Natural killer cell (primary cell): ENCODE results near the gene TMEM121B. TPM values are rescaled to one million over a fixed set of nuclear protein-coding genes. Genes with fewer than 3 reads are reported as not detected.

ENCODE experiments used
- ATAC-seq, 3 donors: fragments of 150-1000 bp in 2 of 3; fragments of 200-7000 bp in 1 of 3; cut with Tn5 transposase; 1 replicate in 1 of 3; 2 replicates in 2 of 3; pipeline ENCODE4 v1.10.0; 2021; ENCODE audit warnings: mild to moderate bottlenecking in 2 of 3, moderate library complexity in 2 of 3
- DNase-seq, 2 donors: peaks; one replicate each; pipeline versions ENCODE4 v3.0.0 to v3.0.0-alpha.2; 2013 to 2021; ENCODE audit warnings: mixed read lengths in 1 of 2
- H3K27ac ChIP-seq: one replicate; pipeline ENCODE4 v1.5.1; 2013; ENCODE audit warnings: mild to moderate bottlenecking, low read length
- H3K27me3 ChIP-seq: one replicate; pipeline ENCODE4 v1.6.1; 2013; ENCODE audit warnings: low read length; ENCODE audit not compliant: control insufficient read depth, insufficient read depth
- H3K36me3 ChIP-seq: one replicate; pipeline ENCODE4 v1.6.1; 2013; ENCODE audit warnings: low read length; ENCODE audit not compliant: control insufficient read depth, insufficient read depth
- H3K4me1 ChIP-seq: one replicate; pipeline ENCODE4 v1.6.1; 2013; ENCODE audit warnings: low read length; ENCODE audit not compliant: control insufficient read depth, insufficient read depth
- H3K4me3 ChIP-seq: one replicate; pipeline ENCODE4 v1.5.1; 2013; ENCODE audit warnings: low read length
- H3K9me3 ChIP-seq: one replicate; pipeline ENCODE4 v1.6.1; 2013; ENCODE audit warnings: low read length; ENCODE audit not compliant: control insufficient read depth, insufficient read depth
- H3K27ac Mint-ChIP-seq, 2 donors: one replicate each; pipeline ENCODE4 v1.8.0; 2022; ENCODE audit warnings: mild to moderate bottlenecking in 2 of 2, mixed read lengths in 2 of 2, moderate library complexity in 1 of 2
- H3K27me3 Mint-ChIP-seq, 2 donors: one replicate each; pipeline ENCODE4 v1.8.0; 2022; ENCODE audit warnings: low read depth in 2 of 2, mixed read lengths in 2 of 2
- H3K36me3 Mint-ChIP-seq: one replicate; pipeline ENCODE4 v1.8.0; 2022; ENCODE audit warnings: mixed read lengths
- H3K4me1 Mint-ChIP-seq, 2 donors: one replicate each; pipeline ENCODE4 v1.8.0; 2022; ENCODE audit warnings: mixed read lengths in 2 of 2
- H3K4me3 Mint-ChIP-seq: one replicate; pipeline ENCODE4 v1.8.0; 2022; ENCODE audit warnings: mild to moderate bottlenecking, moderate library complexity, mixed read lengths
- H3K9me3 Mint-ChIP-seq, 2 donors: one replicate each; pipeline ENCODE4 v1.8.0; 2022; ENCODE audit warnings: mixed read lengths in 2 of 2
- WGBS: methylation state at CpG from one replicate; pipeline ENCODE4 v1.1.7; 2013; ENCODE audit warnings: missing lambda C conversion rate; ENCODE audit not compliant: insufficient coverage; 5-methylcytosine and 5-hydroxymethylcytosine counted together
- intact Hi-C: fragments of 100-400 bp; cut with micrococcal nuclease; formaldehyde crosslinking; loops from one replicate; pipeline ENCODE4 v1.14.2; 2022
- total RNA-seq, 4 donors: library from RNA; stranded (reverse); fragments of 120-200 nt in 1 of 4; gene quantifications; one replicate each; pipeline versions ENCODE4 v1.2.3 to v1.2.4, GENCODE V29; 2013 to 2022
- TF ChIP-seq, protein P1 (sequence below): fragments of 200-600 bp; IDR thresholded peaks from one replicate; pipeline ENCODE4 v1.8.0; 2022; ENCODE audit warnings: antibody characterized with exemption

The TMEM121B gene
- total RNA-seq, 3 donors from 2014 or later (not counting 1 experiment from before 2014, with no cell fraction given) = 0.18 to 0.35 TPM; not detected in 1

GRCh38 chr22:17143101-17143500 is 21.9 kb upstream of the TMEM121B start:
- Mint-ChIP-seq H3K4me3 (no peak overlapping the region), H3K27ac (no peak overlapping the region), H3K36me3 (no peaks in the 10 kb centered on the region), H3K4me1 (peaks cover 0 to 5% of the 10 kb centered on the region in 2 donors), H3K27me3 (no peaks in the 10 kb centered on the region), H3K9me3 (no peaks in the 10 kb centered on the region)
- no peak for ATAC-seq
- Histone ChIP-seq H3K27ac (no peak overlapping the region), H3K36me3 (peaks cover 43% of the 10 kb centered on the region), H3K27me3 (no peaks in the 10 kb centered on the region), H3K4me1 (no peaks in the 10 kb centered on the region), H3K9me3 (no peaks in the 10 kb centered on the region), H3K4me3 (no peak overlapping the region)
- TF ChIP-seq, protein P1, sequence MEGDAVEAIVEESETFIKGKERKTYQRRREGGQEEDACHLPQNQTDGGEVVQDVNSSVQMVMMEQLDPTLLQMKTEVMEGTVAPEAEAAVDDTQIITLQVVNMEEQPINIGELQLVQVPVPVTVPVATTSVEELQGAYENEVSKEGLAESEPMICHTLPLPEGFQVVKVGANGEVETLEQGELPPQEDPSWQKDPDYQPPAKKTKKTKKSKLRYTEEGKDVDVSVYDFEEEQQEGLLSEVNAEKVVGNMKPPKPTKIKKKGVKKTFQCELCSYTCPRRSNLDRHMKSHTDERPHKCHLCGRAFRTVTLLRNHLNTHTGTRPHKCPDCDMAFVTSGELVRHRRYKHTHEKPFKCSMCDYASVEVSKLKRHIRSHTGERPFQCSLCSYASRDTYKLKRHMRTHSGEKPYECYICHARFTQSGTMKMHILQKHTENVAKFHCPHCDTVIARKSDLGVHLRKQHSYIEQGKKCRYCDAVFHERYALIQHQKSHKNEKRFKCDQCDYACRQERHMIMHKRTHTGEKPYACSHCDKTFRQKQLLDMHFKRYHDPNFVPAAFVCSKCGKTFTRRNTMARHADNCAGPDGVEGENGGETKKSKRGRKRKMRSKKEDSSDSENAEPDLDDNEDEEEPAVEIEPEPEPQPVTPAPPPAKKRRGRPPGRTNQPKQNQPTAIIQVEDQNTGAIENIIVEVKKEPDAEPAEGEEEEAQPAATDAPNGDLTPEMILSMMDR = no peak
- DNase-seq = no peak
- WGBS = 98% methylated on average over 8 of the region's 9 CpGs
- intact Hi-C loops = no loop called here

DNA sequence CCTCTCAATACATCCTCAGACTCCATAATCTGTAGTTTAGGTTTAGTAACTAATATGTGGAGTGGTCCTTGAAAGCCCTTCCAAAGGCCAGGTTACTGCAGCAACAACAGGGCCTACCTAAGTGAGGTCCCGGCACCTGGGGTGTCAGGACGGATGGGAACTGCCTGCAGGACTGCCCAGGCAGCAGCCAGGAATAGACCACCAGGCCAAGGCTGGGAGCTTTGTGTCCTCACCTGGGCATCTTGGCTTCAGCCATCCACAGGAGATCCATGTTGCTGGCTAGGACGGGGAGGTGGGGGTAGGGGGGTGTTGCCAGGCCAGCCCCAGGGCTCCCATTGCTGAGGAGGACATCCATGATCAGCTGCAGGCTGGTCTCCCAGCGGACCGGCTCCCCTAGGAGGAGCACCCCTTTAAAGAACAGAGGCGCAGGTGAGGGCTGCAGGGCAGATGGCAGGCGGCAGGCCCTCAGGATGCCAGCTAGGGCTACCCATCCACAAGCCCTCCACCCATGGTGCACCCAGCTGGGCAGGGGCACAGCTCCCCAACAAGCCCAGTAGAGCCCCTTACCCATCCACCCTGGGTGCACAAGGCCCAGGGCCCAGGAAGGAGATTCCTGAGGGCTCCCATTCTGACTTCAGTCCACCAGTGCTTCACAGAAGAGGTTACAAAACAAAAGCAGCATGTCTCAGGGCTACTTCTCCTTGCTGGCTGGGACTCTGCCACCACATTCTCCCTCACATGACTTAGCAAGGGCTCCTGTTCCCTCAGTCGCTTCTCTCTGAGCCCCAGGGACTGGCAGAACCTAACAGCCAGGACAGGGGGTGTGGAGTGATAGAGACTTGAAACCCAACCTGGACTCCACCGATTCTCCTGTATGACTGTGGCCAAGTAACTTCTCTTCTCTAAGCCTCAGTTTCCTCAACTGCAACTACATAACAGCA is 19.9 kb upstream of the TMEM121B start:
- Mint-ChIP-seq H3K36me3 (no peaks in the 10 kb centered on the region), H3K4me3 (no peak overlapping the region), H3K4me1 (no peaks in the 10 kb centered on the region), H3K9me3 (no peaks in the 10 kb centered on the region), H3K27ac (no peak overlapping the region), H3K27me3 (no peaks in the 10 kb centered on the region)
- Histone ChIP-seq H3K4me3 (no peak overlapping the region), H3K36me3 (peaks cover 36% of the 10 kb centered on the region), H3K27ac (no peak overlapping the region), H3K4me1 (no peaks in the 10 kb centered on the region), H3K9me3 (no peaks in the 10 kb centered on the region), H3K27me3 (no peaks in the 10 kb centered on the region)
- intact Hi-C loops = no loop called here
- WGBS = 96% methylated on average over 9 of the region's 9 CpGs
- ATAC-seq (no peak), DNase-seq (no peak)
- TF ChIP-seq, protein P1 = no peak

DNA sequence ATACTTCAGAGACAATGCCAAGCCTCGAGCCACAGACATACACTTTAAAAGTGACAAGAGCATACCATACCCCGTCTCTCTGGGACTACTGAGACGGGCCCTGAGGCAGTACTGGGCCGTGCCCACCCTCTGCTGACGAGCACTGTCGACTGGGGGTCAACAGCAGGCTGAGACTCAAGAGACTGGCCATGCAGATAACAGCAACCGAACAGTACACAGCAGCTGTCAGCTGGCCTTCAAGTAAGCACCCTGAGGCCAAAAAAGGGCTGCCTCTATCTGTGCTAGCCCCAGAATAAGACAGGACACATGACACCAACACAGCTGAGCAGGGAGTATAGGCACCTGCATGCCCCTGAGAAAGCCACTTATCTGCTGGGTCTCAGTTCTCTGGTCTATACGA is 18.9 kb upstream of the TMEM121B start:
- Mint-ChIP-seq H3K9me3 (no peaks in the 10 kb centered on the region), H3K36me3 (no peaks in the 10 kb centered on the region), H3K4me3 (no peak overlapping the region), H3K27ac (no peak overlapping the region), H3K27me3 (no peaks in the 10 kb centered on the region), H3K4me1 (no peaks in the 10 kb centered on the region)
- ATAC-seq (no peak), DNase-seq (no peak)
- 90% methylated on average over 8 of the region's 8 CpGs for WGBS
- H3K4me1 ChIP-seq = no peaks in the 10 kb centered on the region
- TF ChIP-seq, protein P1 = no peak
- intact Hi-C loops = no loop called here
- no peak overlapping the region for H3K4me3 ChIP-seq
- peaks cover 36% of the 10 kb centered on the region for H3K36me3 ChIP-seq
- no peak overlapping the region for H3K27ac ChIP-seq
- no peaks in the 10 kb centered on the region for H3K9me3 ChIP-seq
- no peaks in the 10 kb centered on the region for H3K27me3 ChIP-seq
